Lower lobe of right lung (tissue), 2 donors: Measurements from ENCODE around the gene PLEKHJ1. TPM values are rescaled to one million over a fixed set of nuclear protein-coding genes. Genes with fewer than 3 reads are reported as not detected.
A peak's percentile ranks its signal among the peaks of the same experiment; 100 is the strongest.

Experiments used
- ATAC-seq, 2 donors: fragments of 200-7000 bp; cut with Tn5 transposase; one replicate each; pipeline ENCODE4 v1.9.1; 2020 to 2022; ENCODE audit warnings: mild to moderate bottlenecking in 2 of 2, moderate library complexity in 2 of 2
- DNase-seq: peaks from one replicate; pipeline ENCODE4 v3.0.0-alpha.2; 2020
- H3K27ac ChIP-seq: fragments of 200-600 bp; one replicate; pipeline ENCODE4 v1.8.0; 2022
- H3K27me3 ChIP-seq: fragments of 200-600 bp; one replicate; pipeline ENCODE4 v1.8.0; 2022; ENCODE audit warnings: low read depth
- H3K36me3 ChIP-seq: fragments of 200-600 bp; one replicate; pipeline ENCODE4 v1.8.0; 2022; ENCODE audit warnings: mild to moderate bottlenecking
- H3K4me1 ChIP-seq: fragments of 200-600 bp; one replicate; pipeline ENCODE4 v1.8.0; 2022
- H3K4me3 ChIP-seq: fragments of 200-600 bp; one replicate; pipeline ENCODE4 v1.8.0; 2022; ENCODE audit warnings: mild to moderate bottlenecking
- H3K9me3 ChIP-seq: fragments of 200-600 bp; one replicate; pipeline ENCODE4 v1.8.0; 2022
- CTCF ChIP-seq: fragments of 200-600 bp; IDR thresholded peaks from one replicate; pipeline ENCODE4 v1.8.0; 2022; ENCODE audit warnings: antibody characterized with exemption, mild to moderate bottlenecking
- intact Hi-C: fragments of 100-400 bp; cut with DNase I; formaldehyde crosslinking; loops from one replicate; pipeline ENCODE4 v1.11.0; 2022
- total RNA-seq: library from RNA; stranded (reverse); fragmentation: NEBNext Ultra II Directional; extraction: Animal tissue kit (Norgen Biotek cat#: 25700); gene quantifications from one replicate; pipeline ENCODE4 v1.2.1, GENCODE V29; 2021
- donor health status: DM: no; HTN: yes; CAD: no; lungs with severe emphysema.

PLEKHJ1 gene
- total RNA-seq, 1 donor from 2014 or later, result 52.0 TPM

- Histone ChIP-seq H3K9me3 (no peaks in the 10 kb centered on the region), H3K4me3 (no peak overlapping the region), H3K4me1 (peaks cover 52% of the 10 kb centered on the region), H3K27ac (peak overlapping the region; percentile 11), H3K36me3 (peaks cover 47% of the 10 kb centered on the region), H3K27me3 (no peaks in the 10 kb centered on the region)
- TF ChIP-seq CTCF, result peak; percentile 56
- ATAC-seq, result peak; percentile 34 to 41
- peak; percentile 80 for DNase-seq
- intact Hi-C loops, result no loop called here
These were observed 38.9 kb upstream of the PLEKHJ1 start for GRCh38 chr19:2274931-2275535.

GRCh38 chr19:2274185-2274711, 38.1 kb upstream of the PLEKHJ1 start:
- Histone ChIP-seq H3K9me3 (no peaks in the 10 kb centered on the region), H3K4me1 (peaks cover 52% of the 10 kb centered on the region), H3K27ac (peak overlapping the region; percentile 74), H3K36me3 (peaks cover 47% of the 10 kb centered on the region), H3K4me3 (peak overlapping the region; percentile 40), H3K27me3 (no peaks in the 10 kb centered on the region)
- ATAC-seq, result no peak
- DNase-seq, result no peak
- intact Hi-C loops, result no loop called here
- no peak for TF ChIP-seq CTCF

GRCh38 chr19:2273356-2274184, 37.4 kb upstream of the PLEKHJ1 start:
- Histone ChIP-seq H3K27me3 (no peaks in the 10 kb centered on the region), H3K9me3 (no peaks in the 10 kb centered on the region), H3K4me3 (peak overlapping the region; percentile 40), H3K4me1 (peaks cover 55% of the 10 kb centered on the region), H3K36me3 (peaks cover 47% of the 10 kb centered on the region), H3K27ac (peak overlapping the region; percentile 74)
- intact Hi-C loops, result no loop called here
- DNase-seq, result peak; percentile 84
- ATAC-seq, result peak; percentile 34 to 41
- peak; percentile 96 for TF ChIP-seq CTCF

- Histone ChIP-seq H3K4me3 (peak overlapping the region; percentile 92), H3K36me3 (peaks cover 37% of the 10 kb centered on the region), H3K27me3 (no peaks in the 10 kb centered on the region), H3K4me1 (peaks cover 76% of the 10 kb centered on the region), H3K27ac (peak overlapping the region; percentile 99), H3K9me3 (no peaks in the 10 kb centered on the region)
- ATAC-seq (no peak), DNase-seq (no peak)
- no peak for TF ChIP-seq CTCF
- intact Hi-C loops, result no loop called here
These were observed 35.3 kb upstream of the PLEKHJ1 start for GRCh38 chr19:2271234-2272103.
